Measurements from ENCODE around the gene CNTN6.

DNA sequence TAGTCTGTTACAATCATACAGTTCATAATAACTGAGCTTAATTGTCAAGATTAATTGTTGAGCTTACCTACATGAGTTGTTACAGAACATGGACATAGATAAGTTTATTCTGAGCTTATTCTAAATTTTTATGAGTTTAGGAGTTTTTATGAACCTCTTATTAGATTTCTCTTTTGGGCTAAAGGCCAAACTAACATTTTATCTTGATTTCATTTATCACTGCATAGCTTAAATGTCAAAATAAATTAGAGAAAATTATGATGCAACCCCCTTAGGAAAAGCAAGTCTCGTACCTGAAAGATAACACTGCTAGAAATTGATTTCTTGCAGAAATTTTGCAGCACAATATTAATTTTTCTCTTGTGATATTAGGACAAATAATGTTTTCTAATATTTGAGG is 54.5 kb downstream of the CNTN6 start:
- no peak for TF ChIP-seq CTCF (IDR thresholded peaks at IDR 0.05)
- no peak for TF ChIP-seq POLR2A (IDR thresholded peaks at IDR 0.05)
